Mesodermal cell (in vitro differentiated cells): ENCODE results near the gene ZNF865.
A peak's percentile ranks its signal among the peaks of the same experiment; 100 is the strongest.

Experiments used
- H3K27ac ChIP-seq: 2 replicates; pipeline ENCODE4 v1.7.0; 2013; ENCODE audit warnings: mild to moderate bottlenecking, low read depth, low read length, moderate library complexity; ENCODE audit not compliant: severe bottlenecking
- H3K36me3 ChIP-seq: 2 replicates; pipeline ENCODE4 v1.7.1; 2013; ENCODE audit warnings: mild to moderate bottlenecking, low read length, moderate library complexity; ENCODE audit not compliant: control insufficient read depth, insufficient read depth
- H3K4me1 ChIP-seq: one replicate; pipeline ENCODE4 v1.7.1; 2013; ENCODE audit warnings: mild to moderate bottlenecking, low read length; ENCODE audit not compliant: insufficient read depth, control insufficient read depth, poor library complexity, severe bottlenecking
- H3K4me3 ChIP-seq: 2 replicates; pipeline ENCODE4 v1.7.0; 2013; ENCODE audit warnings: low read length, control low read depth, mild to moderate bottlenecking; ENCODE audit not compliant: insufficient read depth, poor library complexity, severe bottlenecking; ENCODE audit errors: extremely low read depth
- H3K9me3 ChIP-seq: 2 replicates; pipeline ENCODE4 v1.7.1; 2013; ENCODE audit warnings: mild to moderate bottlenecking, low read length, moderate library complexity; ENCODE audit not compliant: control insufficient read depth
- WGBS, 2 experiments: methylation state at CpG; one replicate each; pipeline ENCODE4 v1.1.5; 2013; ENCODE audit warnings: missing lambda C conversion rate in 2 of 2; ENCODE audit not compliant: insufficient coverage in 2 of 2; 5-methylcytosine and 5-hydroxymethylcytosine counted together

ZNF865 gene

GRCh38 chr19:55647732-55648584 lies 42.5 kb downstream of the ZNF865 start, which contains the start of gene CCDC106:
Gene CCDC106 (plus strand): TSS chr19:55648212. CDS start chr19:55649047, 835 bp downstream.
- Histone ChIP-seq H3K27ac (peak within 1 kb of the TSS; percentile 64), H3K4me3 (peak within 1 kb of the TSS; percentile 70), H3K4me1 (peaks cover 18% of the 10 kb centered on the region), H3K36me3 (peaks cover 46% of the 10 kb centered on the region), H3K9me3 (no peaks in the 10 kb centered on the region)
- WGBS, 2 experiments: 0 to 1% methylated on average over 36 to 53 of the region's 87 CpGs

GRCh38 chr19:55648585-55649267 lies 43.3 kb downstream of the ZNF865 start:
- 68 to 73% methylated on average over 17 to 22 of the region's 25 CpGs for WGBS, 2 experiments
- peak overlapping the region; percentile 70 for H3K4me3 ChIP-seq
- no peak overlapping the region for H3K27ac ChIP-seq
- H3K9me3 ChIP-seq: no peaks in the 10 kb centered on the region
- H3K4me1 ChIP-seq: peaks cover 18% of the 10 kb centered on the region
- H3K36me3 ChIP-seq: peaks cover 46% of the 10 kb centered on the region

- Histone ChIP-seq H3K9me3 (no peaks in the 10 kb centered on the region), H3K36me3 (peaks cover 45% of the 10 kb centered on the region), H3K4me3 (no peak overlapping the region), H3K27ac (no peak overlapping the region), H3K4me1 (peaks cover 18% of the 10 kb centered on the region)
- WGBS, 2 experiments: 93 to 95% methylated on average over 14 to 17 of the region's 17 CpGs
Measured at GRCh38 chr19:55649268-55650125, 44.0 kb downstream of the ZNF865 start.

- 89 to 100% methylated on average over 2 to 4 of the region's 4 CpGs for WGBS, 2 experiments
- Histone ChIP-seq H3K9me3 (no peaks in the 10 kb centered on the region), H3K4me1 (peaks cover 13% of the 10 kb centered on the region), H3K27ac (no peak overlapping the region), H3K4me3 (no peak overlapping the region), H3K36me3 (peaks cover 38% of the 10 kb centered on the region)
Measured at GRCh38 chr19:55650126-55650557, 44.7 kb downstream of the ZNF865 start.

- WGBS, 2 experiments: 91 to 97% methylated on average over 13 to 17 of the region's 17 CpGs
- H3K9me3 ChIP-seq: no peaks in the 10 kb centered on the region
- peaks cover 7% of the 10 kb centered on the region for H3K4me1 ChIP-seq
- H3K36me3 ChIP-seq: peaks cover 36% of the 10 kb centered on the region
- H3K27ac ChIP-seq: no peak overlapping the region
- no peak overlapping the region for H3K4me3 ChIP-seq
Measured at GRCh38 chr19:55650602-55651230, 45.3 kb downstream of the ZNF865 start.

- Histone ChIP-seq H3K9me3 (no peaks in the 10 kb centered on the region), H3K36me3 (peaks cover 33% of the 10 kb centered on the region), H3K27ac (no peak overlapping the region), H3K4me1 (peaks cover 6% of the 10 kb centered on the region), H3K4me3 (no peak overlapping the region)
- WGBS, 2 experiments: 80 to 87% methylated on average over 8 to 11 of the region's 18 CpGs
Measured at GRCh38 chr19:55651236-55651635, 45.8 kb downstream of the ZNF865 start.

GRCh38 chr19:55652311-55653128 lies 47.1 kb downstream of the ZNF865 start:
- Histone ChIP-seq H3K9me3 (no peaks in the 10 kb centered on the region), H3K27ac (no peak overlapping the region), H3K4me1 (peaks cover 11% of the 10 kb centered on the region), H3K4me3 (no peak overlapping the region), H3K36me3 (peaks cover 36% of the 10 kb centered on the region)
- WGBS, 2 experiments: 87 to 89% methylated on average over 49 to 55 of the region's 71 CpGs

GRCh38 chr19:55653651-55654322 lies 48.3 kb downstream of the ZNF865 start:
- H3K4me3 ChIP-seq: peak overlapping the region; percentile 99
- H3K9me3 ChIP-seq: no peaks in the 10 kb centered on the region
- peak overlapping the region; percentile 100 for H3K27ac ChIP-seq
- peaks cover 24% of the 10 kb centered on the region for H3K4me1 ChIP-seq
- peaks cover 44% of the 10 kb centered on the region for H3K36me3 ChIP-seq
- WGBS, 2 experiments: 0% methylated on average over 51 to 56 of the region's 57 CpGs

- Histone ChIP-seq H3K4me3 (peak overlapping the region; percentile 99), H3K36me3 (peaks cover 50% of the 10 kb centered on the region), H3K9me3 (no peaks in the 10 kb centered on the region), H3K4me1 (peaks cover 26% of the 10 kb centered on the region), H3K27ac (peak overlapping the region; percentile 100)
- 0 to 1% methylated on average over 37 to 44 of the region's 52 CpGs for WGBS, 2 experiments
Measured at GRCh38 chr19:55654323-55654867, 48.9 kb downstream of the ZNF865 start.
